ENCODE measurements around the gene WIZ. TPM values are rescaled to one million over a fixed set of nuclear protein-coding genes. Genes with fewer than 3 reads are reported as not detected.

The WIZ gene
- total RNA-seq, 1 donor from 2014 or later, result 106 TPM

- peaks cover 17% of the 10 kb centered on the region for H3K36me3 Mint-ChIP-seq (ENCODE audit: unreplicated experiment)
These were observed 55.3 kb downstream of the WIZ start for GRCh38 chr19:15394426-15394825.

GRCh38 chr19:15393963-15394362, 55.8 kb downstream of the WIZ start:
- H3K36me3 Mint-ChIP-seq (ENCODE audit: unreplicated experiment), result peaks cover 17% of the 10 kb centered on the region
- no peak for DNase-seq
- H3K27me3 Mint-ChIP-seq (ENCODE audit: unreplicated experiment), result peaks cover 12% of the 10 kb centered on the region
- H3K9me3 Mint-ChIP-seq (ENCODE audit: unreplicated experiment), result peaks cover 17% of the 10 kb centered on the region
- H3K4me1 Mint-ChIP-seq (ENCODE audit: low read depth, unreplicated experiment), result peaks cover 4% of the 10 kb centered on the region
- H3K4me3 Mint-ChIP-seq (ENCODE audit: unreplicated experiment), result no peak overlapping the region
- H3K27ac Mint-ChIP-seq (ENCODE audit: unreplicated experiment), result no peak overlapping the region
- TF ChIP-seq, protein P1, sequence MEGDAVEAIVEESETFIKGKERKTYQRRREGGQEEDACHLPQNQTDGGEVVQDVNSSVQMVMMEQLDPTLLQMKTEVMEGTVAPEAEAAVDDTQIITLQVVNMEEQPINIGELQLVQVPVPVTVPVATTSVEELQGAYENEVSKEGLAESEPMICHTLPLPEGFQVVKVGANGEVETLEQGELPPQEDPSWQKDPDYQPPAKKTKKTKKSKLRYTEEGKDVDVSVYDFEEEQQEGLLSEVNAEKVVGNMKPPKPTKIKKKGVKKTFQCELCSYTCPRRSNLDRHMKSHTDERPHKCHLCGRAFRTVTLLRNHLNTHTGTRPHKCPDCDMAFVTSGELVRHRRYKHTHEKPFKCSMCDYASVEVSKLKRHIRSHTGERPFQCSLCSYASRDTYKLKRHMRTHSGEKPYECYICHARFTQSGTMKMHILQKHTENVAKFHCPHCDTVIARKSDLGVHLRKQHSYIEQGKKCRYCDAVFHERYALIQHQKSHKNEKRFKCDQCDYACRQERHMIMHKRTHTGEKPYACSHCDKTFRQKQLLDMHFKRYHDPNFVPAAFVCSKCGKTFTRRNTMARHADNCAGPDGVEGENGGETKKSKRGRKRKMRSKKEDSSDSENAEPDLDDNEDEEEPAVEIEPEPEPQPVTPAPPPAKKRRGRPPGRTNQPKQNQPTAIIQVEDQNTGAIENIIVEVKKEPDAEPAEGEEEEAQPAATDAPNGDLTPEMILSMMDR (IDR thresholded peaks at IDR 0.05; ENCODE audit: partially characterized antibody, unreplicated experiment), result no peak

More at GRCh38 chr19:15394426-15394825, 55.3 kb downstream of the WIZ start:
- no peak for DNase-seq
- H3K27ac Mint-ChIP-seq (ENCODE audit: unreplicated experiment), result no peak overlapping the region
- H3K4me1 Mint-ChIP-seq (ENCODE audit: low read depth, unreplicated experiment), result peaks cover 4% of the 10 kb centered on the region
- H3K27me3 Mint-ChIP-seq (ENCODE audit: unreplicated experiment), result peaks cover 13% of the 10 kb centered on the region
- H3K4me3 Mint-ChIP-seq (ENCODE audit: unreplicated experiment), result no peak overlapping the region
- H3K9me3 Mint-ChIP-seq (ENCODE audit: unreplicated experiment), result peaks cover 17% of the 10 kb centered on the region
- TF ChIP-seq, protein P1 (IDR thresholded peaks at IDR 0.05; ENCODE audit: partially characterized antibody, unreplicated experiment), result no peak

DNA sequence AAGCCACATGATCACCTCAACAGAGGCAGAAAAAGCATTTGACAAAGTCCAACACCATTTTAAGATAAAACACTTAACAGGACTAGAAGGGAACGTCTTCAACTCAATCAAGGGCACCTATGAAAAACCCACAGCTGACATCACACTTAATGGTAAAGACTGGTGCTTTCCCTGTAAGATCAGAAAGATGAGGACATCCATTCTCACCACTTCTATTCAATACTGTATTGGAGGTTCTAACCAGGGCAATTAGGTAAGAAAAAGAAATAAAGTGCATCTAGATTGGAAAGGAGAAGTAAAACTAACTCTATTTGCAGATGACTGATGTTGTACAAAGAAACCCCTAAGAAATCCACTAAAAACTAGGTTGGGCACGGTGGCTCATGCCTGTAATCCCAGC, 58.9 kb downstream of the WIZ start:
- no peak overlapping the region for H3K4me3 Mint-ChIP-seq (ENCODE audit: unreplicated experiment)
- TF ChIP-seq, protein P1 (IDR thresholded peaks at IDR 0.05; ENCODE audit: partially characterized antibody, unreplicated experiment), result no peak

GRCh38 chr19:15381864-15382263, 67.9 kb downstream of the WIZ start:
- TF ChIP-seq, protein P1 (IDR thresholded peaks at IDR 0.05; ENCODE audit: partially characterized antibody, unreplicated experiment), result no peak
- H3K4me3 Mint-ChIP-seq (ENCODE audit: unreplicated experiment), result peak overlapping the region; percentile 72
- peak overlapping the region; percentile 54 for H3K27ac Mint-ChIP-seq (ENCODE audit: unreplicated experiment)
- H3K36me3 Mint-ChIP-seq (ENCODE audit: unreplicated experiment), result no peaks in the 10 kb centered on the region
- no peak for DNase-seq
- peaks cover 14% of the 10 kb centered on the region for H3K9me3 Mint-ChIP-seq (ENCODE audit: unreplicated experiment)
- H3K4me1 Mint-ChIP-seq (ENCODE audit: low read depth, unreplicated experiment), result peaks cover 21% of the 10 kb centered on the region
- peaks cover 20% of the 10 kb centered on the region for H3K27me3 Mint-ChIP-seq (ENCODE audit: unreplicated experiment)

More for the DNA sequence above, 58.9 kb downstream of the WIZ start:
- no peak overlapping the region for H3K27ac Mint-ChIP-seq (ENCODE audit: unreplicated experiment)
- no peaks in the 10 kb centered on the region for H3K9me3 Mint-ChIP-seq (ENCODE audit: unreplicated experiment)
- peaks cover 4% of the 10 kb centered on the region for H3K27me3 Mint-ChIP-seq (ENCODE audit: unreplicated experiment)
- DNase-seq, result no peak
- no peaks in the 10 kb centered on the region for H3K4me1 Mint-ChIP-seq (ENCODE audit: low read depth, unreplicated experiment)
- peaks cover under 1% of the 10 kb centered on the region for H3K36me3 Mint-ChIP-seq (ENCODE audit: unreplicated experiment)

- Mint-ChIP-seq H3K27me3 (ENCODE audit: unreplicated experiment) (peaks cover 20% of the 10 kb centered on the region), H3K4me1 (ENCODE audit: low read depth, unreplicated experiment) (peaks cover 24% of the 10 kb centered on the region)
These were observed 68.3 kb downstream of the WIZ start for GRCh38 chr19:15381429-15381828.

More at GRCh38 chr19:15381429-15381828, 68.3 kb downstream of the WIZ start:
- Mint-ChIP-seq H3K27ac (ENCODE audit: unreplicated experiment) (peak overlapping the region; percentile 54), H3K36me3 (ENCODE audit: unreplicated experiment) (no peaks in the 10 kb centered on the region), H3K9me3 (ENCODE audit: unreplicated experiment) (peaks cover 14% of the 10 kb centered on the region), H3K4me3 (ENCODE audit: unreplicated experiment) (peak overlapping the region; percentile 72)
- no peak for DNase-seq
- TF ChIP-seq, protein P1 (IDR thresholded peaks at IDR 0.05; ENCODE audit: partially characterized antibody, unreplicated experiment), result no peak

Measured in glutamatergic neuron (in vitro differentiated cells).